GM12874 (cell line): ENCODE measurements around the gene AUTS2.

Experiments used
- TF ChIP-seq, protein P1 (sequence below): IDR thresholded peaks from 2 replicates; pipeline ENCODE4 v1.5.1; 2011; ENCODE audit warnings: low read depth, mild to moderate bottlenecking, control low read depth, low read length, moderate library complexity; ENCODE audit not compliant: insufficient read depth

The AUTS2 gene

DNA sequence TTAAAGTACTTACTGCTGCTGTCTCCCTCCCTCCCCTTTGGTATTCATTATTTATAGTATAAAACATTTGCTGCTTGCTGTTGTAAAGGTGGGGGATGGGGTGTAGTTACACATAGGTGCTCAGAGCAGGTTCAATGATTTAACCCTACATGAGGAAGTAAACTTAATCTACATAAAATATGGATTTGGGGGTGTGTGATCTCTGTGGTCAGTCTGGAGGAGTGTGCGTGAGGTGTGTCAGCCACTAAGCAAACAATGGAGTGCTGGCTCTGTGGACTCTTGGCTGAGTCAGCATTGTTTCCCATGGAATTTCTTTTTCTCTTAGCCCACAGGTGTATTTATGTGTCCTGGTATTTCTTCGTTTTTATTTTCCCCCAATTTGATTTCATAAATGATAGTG is 133.9 kb downstream of the AUTS2 start:
- TF ChIP-seq, protein P1, sequence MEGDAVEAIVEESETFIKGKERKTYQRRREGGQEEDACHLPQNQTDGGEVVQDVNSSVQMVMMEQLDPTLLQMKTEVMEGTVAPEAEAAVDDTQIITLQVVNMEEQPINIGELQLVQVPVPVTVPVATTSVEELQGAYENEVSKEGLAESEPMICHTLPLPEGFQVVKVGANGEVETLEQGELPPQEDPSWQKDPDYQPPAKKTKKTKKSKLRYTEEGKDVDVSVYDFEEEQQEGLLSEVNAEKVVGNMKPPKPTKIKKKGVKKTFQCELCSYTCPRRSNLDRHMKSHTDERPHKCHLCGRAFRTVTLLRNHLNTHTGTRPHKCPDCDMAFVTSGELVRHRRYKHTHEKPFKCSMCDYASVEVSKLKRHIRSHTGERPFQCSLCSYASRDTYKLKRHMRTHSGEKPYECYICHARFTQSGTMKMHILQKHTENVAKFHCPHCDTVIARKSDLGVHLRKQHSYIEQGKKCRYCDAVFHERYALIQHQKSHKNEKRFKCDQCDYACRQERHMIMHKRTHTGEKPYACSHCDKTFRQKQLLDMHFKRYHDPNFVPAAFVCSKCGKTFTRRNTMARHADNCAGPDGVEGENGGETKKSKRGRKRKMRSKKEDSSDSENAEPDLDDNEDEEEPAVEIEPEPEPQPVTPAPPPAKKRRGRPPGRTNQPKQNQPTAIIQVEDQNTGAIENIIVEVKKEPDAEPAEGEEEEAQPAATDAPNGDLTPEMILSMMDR: no peak

DNA sequence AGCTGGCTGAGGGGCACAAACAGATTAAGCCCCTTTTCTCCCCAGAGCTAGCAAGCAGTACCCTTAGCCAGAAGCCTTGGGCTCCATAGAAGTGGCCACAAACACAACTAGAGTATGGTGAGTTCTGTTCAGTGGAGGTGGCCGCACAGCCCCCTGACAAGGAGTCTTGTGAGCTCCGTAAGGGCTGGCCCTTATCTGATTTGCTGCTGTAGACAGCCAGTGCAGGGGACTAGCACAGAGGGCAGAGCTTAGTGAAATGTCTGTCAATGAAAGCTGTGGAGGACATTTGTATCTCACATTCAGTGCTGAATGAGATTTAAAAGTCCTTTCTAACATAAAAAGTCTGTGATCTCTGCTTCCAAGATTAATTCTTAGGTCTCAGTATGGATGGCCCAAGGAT is 137.3 kb downstream of the AUTS2 start:
- TF ChIP-seq, protein P1: no peak

DNA sequence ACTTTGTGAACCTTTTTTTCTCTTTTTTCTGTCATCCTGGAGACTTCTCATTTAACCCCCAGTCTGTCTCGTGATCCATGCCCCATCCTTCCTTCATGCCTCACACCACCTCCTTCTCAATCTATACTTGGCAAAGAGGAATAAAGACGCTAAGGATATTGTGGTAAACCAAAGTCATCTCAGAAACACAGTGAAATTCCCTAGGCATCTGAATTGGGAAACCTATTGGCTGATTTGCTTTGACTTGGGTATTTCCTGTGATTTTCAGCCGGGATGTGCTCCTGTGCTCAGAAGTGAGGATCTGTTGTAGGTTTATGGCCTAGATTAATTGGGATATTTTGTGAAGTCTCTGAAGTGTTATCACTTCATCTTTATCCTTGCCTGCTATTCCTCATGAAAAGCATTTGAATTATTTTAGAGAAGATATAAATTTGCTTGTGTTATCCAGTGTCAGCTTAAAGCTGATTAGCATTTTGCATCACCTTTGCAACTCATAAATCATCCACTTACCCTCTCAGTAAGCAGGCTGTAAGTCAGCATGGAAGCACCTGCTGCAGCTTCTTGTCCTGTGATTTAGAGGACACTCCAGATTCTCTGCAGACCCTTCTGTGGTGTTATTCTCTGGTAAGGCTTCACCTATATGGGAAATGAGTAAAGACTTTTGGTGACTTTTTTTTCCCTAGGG is 138.0 kb downstream of the AUTS2 start:
- TF ChIP-seq, protein P1: no peak

DNA sequence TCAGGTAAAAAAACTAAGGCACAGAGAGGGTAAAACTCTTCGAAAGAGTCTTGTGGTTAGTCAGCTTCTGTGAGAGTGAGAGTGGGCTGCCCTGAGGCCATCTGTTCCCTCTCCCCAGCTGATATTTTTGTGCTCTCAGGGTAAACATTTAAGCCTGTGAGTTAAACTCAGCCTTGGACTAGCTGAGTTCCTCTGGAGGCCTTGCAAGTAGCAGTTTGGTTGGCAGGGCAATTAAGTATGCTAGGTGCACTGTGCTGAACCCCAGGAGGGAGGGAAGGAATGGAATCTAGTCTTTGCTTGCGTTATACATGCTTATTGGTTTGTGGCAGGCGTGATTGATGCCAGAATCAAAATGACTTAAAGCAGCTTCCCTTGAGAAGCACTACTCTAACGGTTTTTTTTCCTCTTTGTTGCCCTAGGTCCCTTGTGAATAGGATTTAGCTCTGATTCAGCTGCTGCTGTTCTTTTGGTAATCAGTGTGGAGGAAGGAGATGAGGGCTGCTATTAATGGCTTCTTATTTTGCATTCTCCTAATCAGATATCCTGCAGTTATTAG is 140.2 kb downstream of the AUTS2 start:
- TF ChIP-seq, protein P1: no peak

DNA sequence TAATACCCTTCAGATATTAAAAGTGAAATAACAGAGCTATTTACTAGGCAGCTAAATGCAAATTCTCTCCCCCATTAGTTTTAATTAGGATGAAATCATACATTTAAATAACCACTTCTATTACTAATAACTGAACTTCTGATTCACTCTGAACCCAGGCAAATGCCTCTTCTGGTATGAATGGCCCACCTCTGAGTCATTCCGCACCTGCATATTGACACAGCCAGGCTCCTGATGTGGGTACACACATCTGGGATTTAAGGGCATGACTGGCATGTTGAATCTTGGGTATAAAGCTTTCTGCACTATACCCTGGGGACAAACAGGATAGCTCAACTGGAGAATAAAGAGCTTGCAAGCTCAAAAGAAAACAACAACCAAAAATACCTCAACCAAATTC is 140.9 kb downstream of the AUTS2 start:
- TF ChIP-seq, protein P1: no peak

DNA sequence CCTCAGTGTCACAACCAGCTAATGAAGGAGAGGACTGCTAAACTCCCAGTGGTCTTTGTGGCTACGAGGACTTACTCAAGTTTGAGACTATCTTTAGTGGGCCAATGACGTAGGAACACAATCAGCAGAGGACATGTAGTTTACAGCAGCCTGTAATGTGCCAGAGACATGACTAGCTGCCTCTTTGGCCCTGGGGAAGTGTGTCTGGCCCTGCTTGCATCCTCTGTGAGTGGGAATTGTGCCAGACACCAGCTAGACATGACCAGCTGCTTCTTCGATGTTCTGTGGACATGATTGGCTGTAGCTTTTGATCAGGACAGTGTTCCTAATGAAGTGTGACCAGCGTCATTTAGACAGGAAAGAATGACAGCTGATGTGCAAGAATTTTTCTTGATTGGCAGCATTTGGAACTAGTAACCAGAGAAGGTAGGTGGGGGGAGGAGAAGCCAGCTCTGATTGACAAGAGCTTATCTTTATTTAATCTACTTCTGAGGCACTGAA is 141.7 kb downstream of the AUTS2 start:
- TF ChIP-seq, protein P1: no peak

DNA sequence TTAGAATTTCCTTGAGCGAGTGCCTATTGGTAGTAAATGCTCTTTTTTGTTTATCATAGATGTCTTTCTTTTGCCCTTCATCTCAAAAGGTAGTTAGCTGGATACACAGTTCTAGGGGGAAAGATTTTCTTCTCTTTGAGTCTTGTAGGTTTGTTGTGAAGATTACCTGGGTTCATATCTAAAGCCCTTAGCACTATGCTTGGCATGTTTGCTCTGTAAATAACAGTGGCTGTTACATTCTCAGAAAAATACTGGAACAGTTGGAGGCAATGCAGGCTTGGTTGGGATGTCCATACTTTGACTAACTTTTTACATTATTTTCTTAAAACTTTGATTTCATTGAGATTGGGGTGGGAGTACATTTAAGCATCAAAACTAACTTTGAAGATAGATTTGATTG is 144.0 kb downstream of the AUTS2 start:
- TF ChIP-seq, protein P1: no peak
